ENCODE measurements around the gene SEMA6D.

Gene SEMA6D, protein sequence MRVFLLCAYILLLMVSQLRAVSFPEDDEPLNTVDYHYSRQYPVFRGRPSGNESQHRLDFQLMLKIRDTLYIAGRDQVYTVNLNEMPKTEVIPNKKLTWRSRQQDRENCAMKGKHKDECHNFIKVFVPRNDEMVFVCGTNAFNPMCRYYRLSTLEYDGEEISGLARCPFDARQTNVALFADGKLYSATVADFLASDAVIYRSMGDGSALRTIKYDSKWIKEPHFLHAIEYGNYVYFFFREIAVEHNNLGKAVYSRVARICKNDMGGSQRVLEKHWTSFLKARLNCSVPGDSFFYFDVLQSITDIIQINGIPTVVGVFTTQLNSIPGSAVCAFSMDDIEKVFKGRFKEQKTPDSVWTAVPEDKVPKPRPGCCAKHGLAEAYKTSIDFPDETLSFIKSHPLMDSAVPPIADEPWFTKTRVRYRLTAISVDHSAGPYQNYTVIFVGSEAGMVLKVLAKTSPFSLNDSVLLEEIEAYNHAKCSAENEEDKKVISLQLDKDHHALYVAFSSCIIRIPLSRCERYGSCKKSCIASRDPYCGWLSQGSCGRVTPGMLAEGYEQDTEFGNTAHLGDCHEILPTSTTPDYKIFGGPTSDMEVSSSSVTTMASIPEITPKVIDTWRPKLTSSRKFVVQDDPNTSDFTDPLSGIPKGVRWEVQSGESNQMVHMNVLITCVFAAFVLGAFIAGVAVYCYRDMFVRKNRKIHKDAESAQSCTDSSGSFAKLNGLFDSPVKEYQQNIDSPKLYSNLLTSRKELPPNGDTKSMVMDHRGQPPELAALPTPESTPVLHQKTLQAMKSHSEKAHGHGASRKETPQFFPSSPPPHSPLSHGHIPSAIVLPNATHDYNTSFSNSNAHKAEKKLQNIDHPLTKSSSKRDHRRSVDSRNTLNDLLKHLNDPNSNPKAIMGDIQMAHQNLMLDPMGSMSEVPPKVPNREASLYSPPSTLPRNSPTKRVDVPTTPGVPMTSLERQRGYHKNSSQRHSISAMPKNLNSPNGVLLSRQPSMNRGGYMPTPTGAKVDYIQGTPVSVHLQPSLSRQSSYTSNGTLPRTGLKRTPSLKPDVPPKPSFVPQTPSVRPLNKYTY

DNA sequence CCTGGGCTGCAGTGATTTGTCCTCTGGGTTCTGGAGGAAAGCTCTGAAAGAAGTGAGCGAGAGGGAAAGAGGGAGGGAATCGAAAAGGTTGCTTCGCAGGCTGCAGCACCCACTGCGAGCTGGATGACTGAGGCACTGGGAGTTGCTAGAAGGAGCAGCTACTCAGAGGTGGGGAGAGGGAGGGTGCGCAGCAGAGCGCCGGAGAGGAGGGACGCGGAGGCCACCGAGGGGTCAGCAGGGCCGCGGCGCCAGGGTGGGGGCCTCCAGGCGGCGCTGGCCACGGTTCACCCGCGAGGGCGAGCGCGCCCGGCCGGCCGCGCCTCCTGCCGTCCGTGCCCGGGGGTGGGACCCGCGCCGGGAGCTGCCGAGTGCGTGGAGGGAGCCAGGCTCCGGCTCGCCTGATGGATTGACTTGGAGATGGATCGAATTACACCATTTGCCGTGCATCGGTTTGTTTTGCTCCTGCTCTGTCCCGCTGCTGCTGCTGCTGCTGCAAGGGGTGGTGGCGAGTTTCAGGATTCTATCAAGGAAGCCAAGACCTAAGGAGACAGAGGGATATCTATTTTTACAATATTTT is at the start of gene SEMA6D:
SEMA6D (plus strand) TSS at position 470 of the 577 bp plus-strand sequence. CDS start 42,294 bp downstream, outside the sequence.
- DNase-seq: peak; percentile 67

DNA sequence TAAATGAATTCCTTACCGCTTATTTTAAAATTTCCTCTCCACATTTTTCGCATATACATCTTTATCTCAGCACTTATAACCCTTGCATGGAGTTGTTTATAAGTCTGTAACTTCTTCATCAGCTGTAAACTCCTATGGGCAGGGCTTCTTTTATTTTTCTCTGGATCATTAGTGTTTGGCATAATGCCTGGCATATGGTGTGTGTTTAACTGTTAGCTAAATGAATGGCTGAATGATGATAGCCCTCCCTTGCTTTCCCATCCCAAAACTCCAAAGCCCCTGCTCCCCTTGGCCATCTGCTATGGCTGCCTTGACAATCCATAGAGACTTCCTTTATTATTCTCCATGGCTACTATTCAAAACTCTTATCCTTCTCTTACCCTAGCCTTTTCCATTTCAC is 48.1 kb upstream of the SEMA6D start:
- DNase-seq: no peak

DNA sequence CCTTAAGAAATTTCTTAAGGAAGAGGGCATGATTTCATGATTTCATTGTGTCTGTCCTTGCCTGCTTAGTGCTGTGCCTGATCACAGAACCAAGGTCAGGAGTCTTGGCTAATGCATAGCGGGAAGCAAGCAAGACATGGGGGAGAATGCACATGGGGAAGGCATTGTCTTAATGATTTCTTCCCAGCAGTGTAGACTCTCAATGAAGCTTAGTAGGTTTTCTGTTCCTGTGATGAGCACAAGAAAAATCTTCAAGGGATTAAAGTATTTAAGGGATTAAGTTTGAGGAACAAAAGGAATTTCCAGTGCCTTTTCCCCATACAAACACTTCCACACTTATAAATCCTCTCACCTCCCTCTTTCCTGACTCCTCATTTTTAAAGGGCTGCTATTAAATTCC is 46.9 kb upstream of the SEMA6D start:
- no peak for DNase-seq

DNA sequence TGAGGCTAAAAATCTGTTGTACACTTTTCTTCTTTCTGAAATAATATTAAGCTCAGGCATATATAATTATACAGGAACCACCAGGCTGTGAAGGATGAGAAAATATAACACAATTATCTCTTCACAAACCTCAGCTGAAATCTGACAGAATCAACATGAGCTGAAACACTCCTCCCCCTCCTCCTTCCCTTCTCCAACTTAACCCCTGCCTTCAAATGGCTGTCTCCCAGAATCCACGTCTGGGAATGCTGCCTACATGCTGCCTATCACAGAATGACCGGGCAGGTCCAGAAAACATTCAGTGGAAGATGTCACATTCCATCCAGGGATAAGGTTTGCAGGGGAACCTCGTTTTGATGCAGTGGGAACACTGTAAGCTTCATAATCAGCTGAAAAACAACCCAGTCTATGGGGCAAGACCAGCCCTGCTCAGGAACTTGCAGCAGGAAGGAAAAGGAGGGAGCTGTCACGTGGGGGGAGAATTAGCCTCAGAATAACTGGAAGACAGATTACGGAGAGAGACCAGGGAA is 44.0 kb upstream of the SEMA6D start:
- no peak for DNase-seq

DNA sequence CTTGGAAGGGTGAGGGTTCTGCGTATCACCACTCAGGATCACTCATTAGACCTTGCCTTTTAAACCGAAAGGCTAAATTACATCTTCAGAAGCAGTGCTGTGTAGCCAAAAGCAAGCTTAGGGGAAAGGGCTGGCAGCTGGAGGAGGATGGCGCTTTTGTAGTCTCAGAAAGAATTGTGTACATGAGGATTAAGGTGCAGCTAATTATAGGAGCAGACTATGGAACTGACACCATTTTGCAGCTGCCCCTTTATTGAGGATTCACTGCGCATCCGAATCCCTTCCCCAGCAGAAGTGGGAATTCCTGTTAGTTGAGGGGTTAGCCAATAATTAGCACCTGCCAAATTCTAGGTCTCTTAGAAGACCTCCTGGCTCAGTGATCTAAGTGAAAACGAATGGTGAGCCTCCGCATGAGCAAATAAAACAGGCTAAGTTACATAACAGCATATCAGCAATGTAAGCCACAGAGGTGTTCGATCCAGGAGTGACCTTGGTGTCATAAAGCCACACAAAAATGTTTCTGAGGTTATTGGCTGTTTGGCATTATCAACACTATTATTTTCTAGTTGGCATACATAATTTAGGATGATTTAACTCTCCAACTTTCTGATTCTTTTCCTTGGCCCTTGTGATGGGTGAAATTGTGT is 42.6 kb upstream of the SEMA6D start:
- no peak for DNase-seq

DNA sequence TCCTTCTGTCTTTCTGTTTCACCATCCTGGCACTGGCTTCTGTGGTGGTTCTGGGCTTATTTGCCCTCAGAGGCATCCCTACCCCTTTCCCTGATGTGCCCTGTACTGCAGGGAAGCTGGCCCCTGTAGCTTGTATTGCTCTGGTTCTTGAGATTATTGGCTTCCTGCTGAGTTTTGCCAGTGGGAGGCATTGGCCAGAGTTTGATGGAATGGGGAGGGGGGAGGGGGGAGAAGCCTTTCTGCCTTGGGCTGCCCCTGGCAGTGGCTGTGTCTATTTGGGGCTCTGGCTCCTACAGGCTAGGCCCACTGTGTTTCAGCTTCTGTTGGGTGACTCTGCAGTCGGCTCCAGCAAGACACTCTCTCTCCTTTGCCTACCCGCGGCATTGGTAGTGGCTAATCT is 41.6 kb upstream of the SEMA6D start:
- no peak for DNase-seq

DNA sequence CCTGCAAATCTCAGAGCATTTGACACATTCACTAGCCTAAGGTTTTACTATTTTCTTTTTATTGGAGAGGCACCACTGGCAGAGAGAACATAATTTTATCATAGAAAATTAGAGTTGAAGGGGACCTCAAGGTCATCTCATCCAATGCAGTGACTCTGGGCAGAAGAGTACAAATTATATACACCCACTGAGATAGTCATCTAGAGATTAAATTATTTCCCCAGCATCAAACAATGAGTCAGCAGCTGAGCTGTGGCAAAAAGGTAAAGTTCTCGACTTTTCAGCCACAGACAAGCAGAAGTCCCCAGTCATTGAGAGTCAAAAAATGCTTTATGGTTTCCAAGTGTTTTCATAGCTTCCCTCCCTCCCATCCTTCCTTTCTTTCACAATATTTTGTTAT is 39.3 kb upstream of the SEMA6D start:
- DNase-seq: no peak

DNA sequence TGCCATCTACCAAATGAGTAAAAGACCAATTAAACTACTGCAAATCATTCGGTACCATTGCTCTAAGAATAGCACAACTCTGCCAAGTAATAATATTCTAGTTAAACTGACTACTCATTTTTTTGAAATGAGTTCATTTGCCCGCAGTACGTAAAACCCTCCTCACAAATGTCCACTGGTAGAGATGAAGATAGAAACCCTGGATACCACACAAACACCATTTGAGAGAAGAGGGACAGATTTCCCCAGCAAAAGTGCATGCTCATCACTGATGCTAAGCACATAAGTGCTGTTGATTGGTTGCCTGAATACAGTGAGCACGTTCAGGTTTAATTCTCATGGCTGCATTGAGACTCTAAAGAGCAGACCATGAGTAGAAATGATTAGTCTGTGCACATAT is 34.6 kb upstream of the SEMA6D start:
- no peak for DNase-seq

DNA sequence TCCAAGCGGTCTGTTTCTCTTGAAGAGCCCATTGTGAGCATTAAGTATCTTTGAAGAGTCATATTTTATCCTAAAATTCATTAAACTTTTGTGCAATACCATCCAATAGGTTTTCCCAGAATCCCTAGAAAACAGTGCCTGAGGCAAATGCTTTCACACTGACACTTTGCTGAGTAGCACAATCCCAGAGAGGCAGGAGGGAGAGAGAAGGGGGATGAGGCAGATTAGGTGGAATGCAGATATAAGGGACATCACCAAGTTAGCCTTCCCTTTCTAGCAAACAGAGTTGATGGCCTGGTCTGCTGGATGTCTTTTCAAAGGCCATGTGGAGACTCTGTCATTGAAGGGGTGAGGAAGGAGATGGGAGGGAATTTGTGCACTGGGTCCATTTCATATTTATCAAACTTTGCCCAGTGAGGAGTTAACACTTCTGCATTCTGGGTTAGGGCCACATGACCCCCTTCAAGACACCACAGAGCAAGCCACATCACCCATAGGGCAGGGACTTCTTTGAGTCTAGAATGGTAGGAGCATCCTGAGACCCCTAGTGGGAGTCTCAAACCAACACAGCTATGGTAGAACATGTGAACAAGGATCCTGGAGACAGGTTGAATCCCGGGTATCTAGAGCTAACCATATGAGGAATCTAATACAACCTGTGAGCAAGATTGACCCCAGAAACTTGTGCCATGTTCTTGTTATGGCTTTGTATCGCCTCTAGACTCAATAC is 32.0 kb upstream of the SEMA6D start:
- DNase-seq: no peak

DNA sequence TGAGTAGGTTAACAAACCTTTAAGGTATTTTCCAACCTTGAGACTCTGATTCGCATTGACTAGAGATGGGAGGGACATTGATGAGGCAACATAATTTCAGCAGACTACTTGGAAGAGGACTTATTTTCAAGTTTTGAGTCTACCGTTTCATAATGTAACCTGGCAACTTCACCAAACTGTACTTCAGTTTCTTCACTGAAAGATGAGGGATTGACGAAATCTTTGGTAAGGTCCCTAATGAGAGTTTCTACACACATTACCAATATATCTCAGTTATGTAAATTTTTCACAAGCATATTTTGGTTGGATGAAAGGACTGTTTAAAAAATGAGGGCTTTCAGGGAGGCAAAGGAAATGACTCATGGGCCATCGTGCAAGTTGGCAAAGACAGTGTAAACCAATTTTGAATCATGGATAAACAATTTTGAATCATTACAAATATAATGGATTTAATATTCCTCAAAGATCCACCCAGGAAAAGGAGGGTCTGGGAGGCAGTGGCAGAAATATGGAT is 28.7 kb upstream of the SEMA6D start:
- no peak for DNase-seq

DNA sequence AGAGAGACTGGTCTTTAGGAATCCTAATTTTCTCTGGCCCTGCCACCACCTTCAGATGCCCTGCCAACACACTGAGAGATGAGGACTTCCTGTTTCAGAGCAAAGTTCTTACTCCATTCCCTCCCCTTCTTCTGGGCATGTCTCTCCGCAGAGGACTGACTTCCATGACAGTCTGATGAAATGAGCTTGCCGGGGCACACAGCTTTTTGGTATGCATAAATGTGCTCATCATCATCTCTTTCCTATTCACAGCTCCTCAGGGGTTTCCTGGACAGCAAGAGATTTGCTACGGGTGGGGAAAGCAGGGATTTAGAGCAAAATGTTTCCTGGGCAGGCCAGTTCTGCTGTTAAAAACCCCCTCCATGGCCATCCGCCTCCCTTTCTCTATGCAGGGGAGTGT is 27.6 kb upstream of the SEMA6D start:
- DNase-seq: no peak

DNA sequence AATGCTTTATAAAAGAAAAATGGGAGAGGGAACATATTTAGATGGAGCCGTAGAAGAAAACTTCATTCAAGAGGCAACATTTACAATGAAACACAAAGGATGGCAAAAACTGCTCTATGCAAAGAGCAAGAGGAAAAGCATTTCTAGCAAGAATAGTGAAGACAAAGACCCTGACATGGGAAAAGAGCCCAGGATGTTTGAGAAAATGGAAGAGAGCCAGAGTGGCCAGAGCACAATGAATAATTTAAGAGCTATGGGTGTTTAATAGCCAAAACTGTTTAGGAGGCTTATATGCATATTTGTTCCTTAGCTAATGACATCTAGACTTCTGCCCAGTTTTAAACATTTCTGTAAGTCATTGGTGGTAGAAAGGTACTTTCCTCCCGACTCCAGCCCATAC is 25.4 kb upstream of the SEMA6D start:
- DNase-seq: no peak

DNA sequence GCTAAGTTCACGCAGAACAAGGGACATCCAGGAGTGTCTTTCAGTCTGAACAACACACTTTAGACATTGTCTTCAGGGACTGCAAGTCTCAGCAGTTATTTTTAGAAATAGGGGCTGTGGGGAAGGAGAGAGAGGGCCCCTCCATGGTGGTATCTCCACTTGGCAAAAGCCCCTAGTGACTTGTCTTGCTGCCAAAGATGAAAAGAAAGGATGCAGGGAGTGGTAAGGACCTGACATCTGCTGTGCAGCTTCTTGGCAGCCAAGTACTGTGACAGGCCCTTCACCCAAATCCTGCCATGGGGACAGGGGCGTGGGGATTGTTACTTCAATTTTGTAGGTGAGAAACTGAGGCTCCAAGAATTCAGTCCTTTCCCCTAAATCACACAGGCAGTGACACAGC is 21.0 kb upstream of the SEMA6D start:
- no peak for DNase-seq

DNA sequence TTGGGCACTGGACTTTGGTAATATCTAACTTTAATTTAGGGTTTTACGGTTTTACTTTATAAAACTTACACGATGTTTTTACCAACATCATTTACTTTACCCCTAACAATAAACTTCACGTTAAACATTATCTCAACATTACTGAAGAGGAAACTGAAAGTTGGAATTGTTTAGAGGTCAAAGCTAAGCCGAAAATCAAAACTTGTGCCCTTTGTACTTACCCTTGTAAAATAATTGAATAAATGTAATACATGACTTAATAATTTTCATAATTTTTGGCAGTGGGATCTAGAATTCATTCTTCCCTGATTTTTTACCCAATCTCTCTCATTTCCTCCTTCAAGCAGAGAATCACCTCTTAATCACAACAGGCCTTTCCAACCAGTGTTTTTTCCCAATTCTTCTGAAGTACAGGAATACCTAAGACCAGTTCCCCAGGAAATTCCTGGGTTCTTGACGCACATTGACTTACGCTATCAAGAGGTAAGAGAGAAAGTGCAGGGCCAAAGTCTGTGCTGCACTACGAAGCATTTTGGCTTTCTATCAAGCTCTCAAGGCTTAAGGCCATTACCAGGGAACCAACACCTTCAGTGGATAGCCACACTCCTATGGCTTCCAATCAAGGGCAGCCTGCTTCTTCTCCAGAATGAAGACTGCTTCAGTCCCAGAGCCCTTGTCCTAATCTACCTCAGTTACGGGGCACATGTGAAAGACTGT is 11.9 kb upstream of the SEMA6D start:
- DNase-seq: no peak

DNA sequence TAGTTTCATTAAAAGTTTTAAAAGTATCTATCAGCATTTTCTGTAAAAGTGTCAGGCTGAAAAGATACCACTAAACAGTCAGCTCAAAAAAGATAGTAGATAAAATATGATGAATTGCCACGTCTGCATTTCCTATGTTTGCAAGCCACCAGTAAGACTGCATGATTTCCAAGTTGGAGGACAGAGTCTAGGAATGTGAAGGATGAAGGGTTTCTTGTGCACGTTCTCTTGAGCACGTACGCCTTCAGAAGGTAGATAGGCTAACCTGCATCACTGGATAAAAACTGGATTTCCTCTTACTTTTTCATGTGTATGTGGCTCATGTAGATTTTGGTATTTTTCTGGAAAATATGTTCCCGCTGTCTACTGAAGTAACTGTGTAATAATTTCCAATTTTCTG is 9.9 kb upstream of the SEMA6D start:
- DNase-seq: no peak

DNA sequence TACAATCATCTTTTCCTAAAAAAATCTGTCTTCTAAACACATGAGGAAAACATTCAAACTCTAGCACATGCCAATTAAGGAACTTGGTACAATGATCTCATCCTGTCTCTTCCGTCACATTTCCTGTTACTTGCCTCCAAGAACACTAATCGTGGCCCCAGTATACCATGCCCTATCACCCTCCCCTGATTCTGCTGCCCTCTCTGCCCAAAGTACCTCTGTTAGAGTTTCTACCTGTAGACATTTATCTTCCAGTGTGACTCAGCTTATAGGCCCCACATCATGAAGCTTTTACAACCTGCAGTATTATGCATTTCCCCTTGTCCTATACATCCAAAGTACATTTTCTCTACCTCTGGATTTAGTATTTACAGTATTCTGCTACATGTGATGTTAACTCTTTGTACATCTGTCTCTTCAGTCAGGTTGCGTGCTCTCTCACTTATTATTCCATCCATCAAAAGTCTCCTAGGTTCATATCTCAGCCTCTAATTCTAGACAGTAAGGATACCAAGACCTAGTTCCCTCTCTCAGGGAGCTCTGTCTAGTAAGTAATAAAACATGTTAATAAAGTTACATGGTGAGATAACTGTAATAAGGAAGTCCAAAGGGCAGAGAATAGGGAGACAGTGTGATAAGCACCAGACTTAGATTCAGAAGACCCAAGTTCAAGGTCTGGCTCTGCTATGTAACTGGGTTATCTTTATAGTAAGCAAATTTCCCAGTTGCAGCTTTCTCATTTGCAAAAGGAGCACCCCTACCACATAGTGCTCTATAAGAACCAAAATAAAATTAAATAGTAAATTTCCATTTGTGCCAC is 8.9 kb upstream of the SEMA6D start:
- DNase-seq: no peak

DNA sequence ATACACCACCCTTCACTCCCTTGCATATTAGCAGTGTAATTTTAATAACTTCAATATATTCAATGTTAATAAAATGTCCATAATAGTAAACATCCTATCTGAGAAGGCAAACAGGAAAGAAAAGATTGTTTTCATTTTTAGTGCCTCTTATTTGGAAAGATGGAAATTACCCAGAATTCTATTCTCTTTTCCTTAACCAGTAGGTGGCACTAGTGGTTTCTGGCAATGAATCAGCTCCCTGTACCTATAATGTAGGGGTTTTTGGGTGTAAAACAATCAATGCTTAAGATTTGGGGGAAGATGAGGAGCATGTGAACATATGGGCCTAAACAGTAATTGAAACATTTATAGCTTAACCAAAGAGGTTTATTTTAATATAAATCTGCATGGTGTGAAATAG is 5.7 kb upstream of the SEMA6D start:
- no peak for DNase-seq

DNA sequence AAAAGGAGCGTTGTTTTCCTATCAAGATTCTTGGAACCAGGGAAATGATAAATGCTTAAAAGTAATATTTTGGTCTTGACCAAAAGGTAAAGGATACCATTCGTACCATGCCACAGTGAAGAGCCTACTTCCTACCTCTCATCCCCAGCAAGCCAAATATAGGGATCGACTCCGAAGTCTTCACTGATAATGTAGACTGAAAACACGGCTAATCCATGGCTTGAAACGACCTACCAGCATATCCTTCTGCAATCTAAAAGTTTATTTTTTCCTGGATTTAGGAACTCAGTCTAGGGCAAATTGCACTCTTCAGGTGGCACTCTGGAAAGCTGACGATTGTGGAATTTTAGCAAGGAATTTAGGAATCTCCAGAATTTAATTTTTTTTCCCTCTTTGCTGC is 1.9 kb upstream of the SEMA6D start:
- no peak for DNase-seq

DNA sequence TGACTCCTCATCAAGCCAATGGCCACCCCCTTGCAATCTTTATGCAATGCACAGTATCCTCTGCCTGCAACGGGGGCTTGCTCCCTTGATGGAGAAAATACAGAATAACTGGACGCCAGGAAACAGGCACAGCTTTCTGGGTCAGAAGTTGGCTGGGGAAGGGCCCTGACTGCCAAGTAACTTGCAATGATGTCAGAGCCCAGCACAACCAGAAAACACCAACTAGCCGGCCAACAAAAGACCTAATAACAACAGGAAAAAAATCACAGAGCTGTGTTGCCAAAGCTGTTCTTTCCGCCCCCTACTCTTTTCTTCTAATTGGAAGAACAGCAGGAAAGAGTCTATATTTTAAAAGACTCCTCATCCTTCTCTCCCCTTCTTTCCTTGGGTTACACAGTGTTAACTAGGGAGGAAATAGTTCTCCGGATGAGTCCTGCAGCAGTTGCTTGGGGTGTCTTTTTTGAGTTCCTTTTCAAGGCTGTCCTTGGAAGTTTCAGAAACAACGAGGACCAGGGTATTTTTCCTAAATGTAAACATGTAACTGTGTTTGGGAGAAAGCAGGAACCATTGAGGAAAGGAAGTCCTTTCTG is 1.4 kb upstream of the SEMA6D start:
- DNase-seq: no peak

DNA sequence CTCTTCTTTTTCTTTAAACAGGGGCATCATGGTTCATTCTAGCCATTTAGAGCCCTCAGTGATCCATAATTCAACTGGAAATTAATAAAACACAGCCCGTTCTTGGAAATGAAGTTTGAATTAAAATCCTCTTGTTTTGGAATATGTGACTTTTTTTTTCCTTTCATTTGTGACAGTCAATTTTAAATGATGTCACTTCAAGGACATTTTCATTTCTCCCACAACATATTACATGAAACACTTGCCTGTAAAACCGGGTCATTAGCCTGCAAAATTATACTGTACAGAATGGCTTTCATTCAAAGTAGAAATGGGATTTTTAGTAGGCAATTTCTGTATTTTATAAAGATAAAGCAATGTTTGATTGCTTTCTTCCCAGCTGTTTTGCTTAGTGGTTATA is 789 bp upstream of the SEMA6D start:
- no peak for DNase-seq

Measured in NCI-H526 treated with DMSO at 0.1 percent for 48 hours (cell line).